AG08396 (cell line): ENCODE results near the gene OR4D10.
"Not testable (repeated sequence)": the region's sequence is repeated elsewhere in the genome, so short reads cannot be mapped to it uniquely, and the experiment has no call there.

Experiments used
- DNase-seq: peaks from one replicate; pipeline ENCODE4 v3.0.0; 2012; ENCODE audit warnings: low spot score, mixed read lengths

OR4D10 gene

GRCh38 chr11:59473015-59473414 is at the start of gene OR4D10:
OR4D10 (plus strand) TSS chr11:59473315; CDS start chr11:59477430, 4,115 bp downstream.
- no peak for DNase-seq

GRCh38 chr11:59423835-59424234 is 49.3 kb upstream of the OR4D10 start:
- DNase-seq: no peak

GRCh38 chr11:59425131-59425530 is 48.0 kb upstream of the OR4D10 start:
- DNase-seq: no peak

GRCh38 chr11:59426361-59427067 is 46.6 kb upstream of the OR4D10 start, which contains the start of gene OR5A2:
OR5A2 (minus strand) TSS chr11:59426413; CDS start chr11:59422953, 3,460 bp downstream.
- no peak for DNase-seq

GRCh38 chr11:59427068-59427382 is 46.1 kb upstream of the OR4D10 start:
- no peak for DNase-seq

- DNase-seq: peak; percentile 45
Observed at GRCh38 chr11:59429924-59430516, 43.1 kb upstream of the OR4D10 start.

GRCh38 chr11:59436169-59436568 is 36.9 kb upstream of the OR4D10 start, which contains the start of gene OR5A1:
OR5A1 (plus strand) TSS chr11:59436469; CDS start chr11:59443169, 6,700 bp downstream.
- DNase-seq: no peak

- no peak for DNase-seq
Observed at GRCh38 chr11:59437770-59438169, 35.3 kb upstream of the OR4D10 start.

- DNase-seq: not testable (repeated sequence)
Observed at GRCh38 chr11:59445624-59446023, 27.5 kb upstream of the OR4D10 start.

GRCh38 chr11:59448484-59448883 is 24.6 kb upstream of the OR4D10 start:
- DNase-seq: no peak

- DNase-seq: no peak
Observed at GRCh38 chr11:59456661-59457060, 16.5 kb upstream of the OR4D10 start, which contains the start of gene OR4D6. OR4D6 (plus strand) TSS chr11:59456961; CDS start chr11:59456961, 0 bp downstream.

- no peak for DNase-seq
Observed at GRCh38 chr11:59459916-59460315, 13.2 kb upstream of the OR4D10 start.

GRCh38 chr11:59463190-59463641 is 9.9 kb upstream of the OR4D10 start:
- DNase-seq: peak; percentile 4

GRCh38 chr11:59475176-59475575 is 2.1 kb downstream of the OR4D10 start:
- DNase-seq: no peak

- DNase-seq: no peak
Observed at GRCh38 chr11:59479906-59480305, 6.8 kb downstream of the OR4D10 start.

GRCh38 chr11:59480359-59480758 is 7.2 kb downstream of the OR4D10 start:
- no peak for DNase-seq

GRCh38 chr11:59501931-59502330 is 28.8 kb downstream of the OR4D10 start:
- DNase-seq: no peak

GRCh38 chr11:59503276-59503675 is 30.2 kb downstream of the OR4D10 start, which contains the start of gene OR4D11:
OR4D11 (plus strand) TSS chr11:59503576; CDS start chr11:59503576, 0 bp downstream.
- DNase-seq: no peak

GRCh38 chr11:59510941-59511589 is 38.0 kb downstream of the OR4D10 start, which contains the start of gene OR4D9:
OR4D9 (plus strand) TSS chr11:59511539; CDS start chr11:59514913, 3,374 bp downstream.
- DNase-seq: no peak

GRCh38 chr11:59511675-59512074 is 38.6 kb downstream of the OR4D10 start:
- DNase-seq: no peak

- not testable (repeated sequence) for DNase-seq
Observed at GRCh38 chr11:59520139-59520538, 47.0 kb downstream of the OR4D10 start.

GRCh38 chr11:59520741-59521140 is 47.6 kb downstream of the OR4D10 start:
- DNase-seq: no peak

- DNase-seq: no peak
Observed at GRCh38 chr11:59523541-59523940, 50.4 kb downstream of the OR4D10 start.
